ENCODE data around the gene HRH3.

The HRH3 gene

GRCh38 chr20:62198496-62198895, 21.6 kb downstream of the HRH3 start:
- Histone ChIP-seq H3K36me3 (ENCODE audit: control insufficient read depth, insufficient read depth, low read length) (peaks cover 30% of the 10 kb centered on the region), H3K9ac (ENCODE audit: low read depth, low read length) (no peak overlapping the region), H3K9me3 (ENCODE audit: control insufficient read depth, insufficient read depth, low read length) (no peaks in the 10 kb centered on the region), H3K4me1 (ENCODE audit: control insufficient read depth, insufficient read depth, low read length) (no peaks in the 10 kb centered on the region), H3K4me3 (ENCODE audit: low read depth, low read length) (no peak overlapping the region), H3K27me3 (ENCODE audit: control insufficient read depth, insufficient read depth, low read length) (no peaks in the 10 kb centered on the region)

GRCh38 chr20:62197801-62198200, 22.3 kb downstream of the HRH3 start:
- no peak overlapping the region for H3K4me3 ChIP-seq (ENCODE audit: low read depth, low read length)
- peaks cover 30% of the 10 kb centered on the region for H3K36me3 ChIP-seq (ENCODE audit: control insufficient read depth, insufficient read depth, low read length)
- no peaks in the 10 kb centered on the region for H3K9me3 ChIP-seq (ENCODE audit: control insufficient read depth, insufficient read depth, low read length)
- no peaks in the 10 kb centered on the region for H3K27me3 ChIP-seq (ENCODE audit: control insufficient read depth, insufficient read depth, low read length)
- H3K4me1 ChIP-seq (ENCODE audit: control insufficient read depth, insufficient read depth, low read length): no peaks in the 10 kb centered on the region
- H3K9ac ChIP-seq (ENCODE audit: low read depth, low read length): no peak overlapping the region

- H3K4me1 ChIP-seq (ENCODE audit: control insufficient read depth, insufficient read depth, low read length): no peaks in the 10 kb centered on the region
Observed at GRCh38 chr20:62197311-62197710, 22.8 kb downstream of the HRH3 start.

GRCh38 chr20:62196286-62196685, 23.8 kb downstream of the HRH3 start:
- peaks cover 28% of the 10 kb centered on the region for H3K36me3 ChIP-seq (ENCODE audit: control insufficient read depth, insufficient read depth, low read length)
- no peak overlapping the region for H3K4me3 ChIP-seq (ENCODE audit: low read depth, low read length)
- no peaks in the 10 kb centered on the region for H3K4me1 ChIP-seq (ENCODE audit: control insufficient read depth, insufficient read depth, low read length)
- no peaks in the 10 kb centered on the region for H3K27me3 ChIP-seq (ENCODE audit: control insufficient read depth, insufficient read depth, low read length)
- no peak overlapping the region for H3K9ac ChIP-seq (ENCODE audit: low read depth, low read length)
- no peaks in the 10 kb centered on the region for H3K9me3 ChIP-seq (ENCODE audit: control insufficient read depth, insufficient read depth, low read length)

More at GRCh38 chr20:62197311-62197710, 22.8 kb downstream of the HRH3 start:
- Histone ChIP-seq H3K9me3 (ENCODE audit: control insufficient read depth, insufficient read depth, low read length) (no peaks in the 10 kb centered on the region), H3K4me3 (ENCODE audit: low read depth, low read length) (no peak overlapping the region), H3K36me3 (ENCODE audit: control insufficient read depth, insufficient read depth, low read length) (peaks cover 30% of the 10 kb centered on the region), H3K9ac (ENCODE audit: low read depth, low read length) (no peak overlapping the region), H3K27me3 (ENCODE audit: control insufficient read depth, insufficient read depth, low read length) (no peaks in the 10 kb centered on the region)

- H3K9ac ChIP-seq (ENCODE audit: low read depth, low read length): no peak overlapping the region
- H3K9me3 ChIP-seq (ENCODE audit: control insufficient read depth, insufficient read depth, low read length): no peaks in the 10 kb centered on the region
- H3K36me3 ChIP-seq (ENCODE audit: control insufficient read depth, insufficient read depth, low read length): peaks cover 22% of the 10 kb centered on the region
- H3K4me1 ChIP-seq (ENCODE audit: control insufficient read depth, insufficient read depth, low read length): no peaks in the 10 kb centered on the region
- no peak overlapping the region for H3K4me3 ChIP-seq (ENCODE audit: low read depth, low read length)
- H3K27me3 ChIP-seq (ENCODE audit: control insufficient read depth, insufficient read depth, low read length): no peaks in the 10 kb centered on the region
Observed at GRCh38 chr20:62195736-62196135, 24.3 kb downstream of the HRH3 start.

GRCh38 chr20:62195075-62195405, 25.0 kb downstream of the HRH3 start:
- H3K4me3 ChIP-seq (ENCODE audit: low read depth, low read length): no peak overlapping the region
- no peak overlapping the region for H3K9ac ChIP-seq (ENCODE audit: low read depth, low read length)
- no peaks in the 10 kb centered on the region for H3K27me3 ChIP-seq (ENCODE audit: control insufficient read depth, insufficient read depth, low read length)
- peaks cover 17% of the 10 kb centered on the region for H3K36me3 ChIP-seq (ENCODE audit: control insufficient read depth, insufficient read depth, low read length)
- no peaks in the 10 kb centered on the region for H3K4me1 ChIP-seq (ENCODE audit: control insufficient read depth, insufficient read depth, low read length)
- H3K9me3 ChIP-seq (ENCODE audit: control insufficient read depth, insufficient read depth, low read length): no peaks in the 10 kb centered on the region

GRCh38 chr20:62193079-62194025, 26.7 kb downstream of the HRH3 start:
- H3K27me3 ChIP-seq (ENCODE audit: control insufficient read depth, insufficient read depth, low read length): no peaks in the 10 kb centered on the region
- H3K9me3 ChIP-seq (ENCODE audit: control insufficient read depth, insufficient read depth, low read length): no peaks in the 10 kb centered on the region
- H3K9ac ChIP-seq (ENCODE audit: low read depth, low read length): no peak overlapping the region
- H3K4me1 ChIP-seq (ENCODE audit: control insufficient read depth, insufficient read depth, low read length): no peaks in the 10 kb centered on the region
- H3K36me3 ChIP-seq (ENCODE audit: control insufficient read depth, insufficient read depth, low read length): peaks cover 6% of the 10 kb centered on the region
- no peak overlapping the region for H3K4me3 ChIP-seq (ENCODE audit: low read depth, low read length)

- Histone ChIP-seq H3K4me1 (ENCODE audit: control insufficient read depth, insufficient read depth, low read length) (no peaks in the 10 kb centered on the region), H3K36me3 (ENCODE audit: control insufficient read depth, insufficient read depth, low read length) (peaks cover 3% of the 10 kb centered on the region), H3K4me3 (ENCODE audit: low read depth, low read length) (no peak overlapping the region), H3K9ac (ENCODE audit: low read depth, low read length) (no peak overlapping the region), H3K27me3 (ENCODE audit: control insufficient read depth, insufficient read depth, low read length) (no peaks in the 10 kb centered on the region), H3K9me3 (ENCODE audit: control insufficient read depth, insufficient read depth, low read length) (no peaks in the 10 kb centered on the region)
Observed at GRCh38 chr20:62192635-62193034, 27.4 kb downstream of the HRH3 start.

- Histone ChIP-seq H3K9me3 (ENCODE audit: control insufficient read depth, insufficient read depth, low read length) (no peaks in the 10 kb centered on the region), H3K36me3 (ENCODE audit: control insufficient read depth, insufficient read depth, low read length) (peaks cover 3% of the 10 kb centered on the region), H3K27me3 (ENCODE audit: control insufficient read depth, insufficient read depth, low read length) (no peaks in the 10 kb centered on the region), H3K9ac (ENCODE audit: low read depth, low read length) (no peak overlapping the region), H3K4me3 (ENCODE audit: low read depth, low read length) (no peak overlapping the region), H3K4me1 (ENCODE audit: control insufficient read depth, insufficient read depth, low read length) (no peaks in the 10 kb centered on the region)
Observed at GRCh38 chr20:62191781-62192559, 28.1 kb downstream of the HRH3 start.

GRCh38 chr20:62190639-62191411, 29.3 kb downstream of the HRH3 start:
- Histone ChIP-seq H3K4me3 (ENCODE audit: low read depth, low read length) (no peak overlapping the region), H3K9ac (ENCODE audit: low read depth, low read length) (no peak overlapping the region), H3K27me3 (ENCODE audit: control insufficient read depth, insufficient read depth, low read length) (no peaks in the 10 kb centered on the region), H3K36me3 (ENCODE audit: control insufficient read depth, insufficient read depth, low read length) (peaks cover 3% of the 10 kb centered on the region), H3K9me3 (ENCODE audit: control insufficient read depth, insufficient read depth, low read length) (no peaks in the 10 kb centered on the region), H3K4me1 (ENCODE audit: control insufficient read depth, insufficient read depth, low read length) (no peaks in the 10 kb centered on the region)
